ENCODE data around the gene SCD5.

SCD5 gene

GRCh38 chr4:82784681-82785610, 13.7 kb downstream of the SCD5 start:
- Mint-ChIP-seq H3K36me3 (ENCODE audit: low read depth) (no peaks in the 10 kb centered on the region), H3K4me3 (peak overlapping the region; percentile 8 to 54 (median 44)), H3K9me3 (no peaks in the 10 kb centered on the region), H3K4me1 (peaks cover 73% of the 10 kb centered on the region), H3K27ac (peak overlapping the region; percentile 69 to 84 (median 82)), H3K27me3 (ENCODE audit: low read depth) (no peaks in the 10 kb centered on the region)
- TF ChIP-seq CTCF (IDR thresholded peaks at IDR 0.05; ENCODE audit: unreplicated experiment in 3 of 3): no peak

GRCh38 chr4:82782626-82783345, 15.8 kb downstream of the SCD5 start:
- no peak for TF ChIP-seq CTCF (IDR thresholded peaks at IDR 0.05; ENCODE audit: unreplicated experiment in 3 of 3)
- Mint-ChIP-seq H3K27me3 (ENCODE audit: low read depth) (no peaks in the 10 kb centered on the region), H3K9me3 (no peaks in the 10 kb centered on the region), H3K4me1 (peaks cover 72% of the 10 kb centered on the region), H3K27ac (peak overlapping the region; percentile 13 to 81 (median 27)), H3K36me3 (ENCODE audit: low read depth) (no peaks in the 10 kb centered on the region), H3K4me3 (no peak overlapping the region)

GRCh38 chr4:82780752-82781231, 17.8 kb downstream of the SCD5 start:
- Mint-ChIP-seq H3K36me3 (ENCODE audit: low read depth) (no peaks in the 10 kb centered on the region), H3K4me3 (peak overlapping the region in 1 of 3 experiments; percentile 33), H3K27me3 (ENCODE audit: low read depth) (no peaks in the 10 kb centered on the region), H3K9me3 (no peaks in the 10 kb centered on the region), H3K4me1 (peaks cover 80% of the 10 kb centered on the region), H3K27ac (peak overlapping the region; percentile 91 to 99 (median 92))
- no peak for TF ChIP-seq CTCF (IDR thresholded peaks at IDR 0.05; ENCODE audit: unreplicated experiment in 3 of 3)

- Mint-ChIP-seq H3K27ac (peak overlapping the region; percentile 91 to 99 (median 92)), H3K36me3 (ENCODE audit: low read depth) (no peaks in the 10 kb centered on the region), H3K9me3 (no peaks in the 10 kb centered on the region), H3K4me3 (no peak overlapping the region), H3K4me1 (peaks cover 78% of the 10 kb centered on the region), H3K27me3 (ENCODE audit: low read depth) (no peaks in the 10 kb centered on the region)
- no peak for TF ChIP-seq CTCF (IDR thresholded peaks at IDR 0.05; ENCODE audit: unreplicated experiment in 3 of 3)
These were observed 18.3 kb downstream of the SCD5 start for GRCh38 chr4:82780170-82780751.

- H3K27me3 Mint-ChIP-seq (ENCODE audit: low read depth): no peaks in the 10 kb centered on the region
- H3K4me1 Mint-ChIP-seq: peaks cover 77% of the 10 kb centered on the region
- H3K36me3 Mint-ChIP-seq (ENCODE audit: low read depth): no peaks in the 10 kb centered on the region
- no peak for TF ChIP-seq CTCF (IDR thresholded peaks at IDR 0.05; ENCODE audit: unreplicated experiment in 3 of 3)
- H3K4me3 Mint-ChIP-seq: no peak overlapping the region
- H3K9me3 Mint-ChIP-seq: no peaks in the 10 kb centered on the region
- peak overlapping the region; percentile 42 to 91 (median 52) for H3K27ac Mint-ChIP-seq
These were observed 19.6 kb downstream of the SCD5 start for GRCh38 chr4:82779032-82779431.
